MM.1S (cell line): Measurements from ENCODE around the gene DYNC1I1.
A peak's percentile ranks its signal among the peaks of the same experiment; 100 is the strongest.

Source experiments
- DNase-seq: peaks from one replicate; pipeline ENCODE4 v3.0.0-alpha.2; 2015
- H2AFZ ChIP-seq: fragments of 300-600 bp; sonication (generic); 2 replicates; pipeline ENCODE4 v1.6.0; 2016; ENCODE audit warnings: antibody characterized with exemption, low read length
- H3F3A ChIP-seq: fragments of 300-600 bp; sonication (generic); 2 replicates; pipeline ENCODE4 v1.6.1; 2016; ENCODE audit warnings: mild to moderate bottlenecking, antibody characterized with exemption, low read length, moderate library complexity, mixed read lengths; ENCODE audit not compliant: insufficient read depth
- H3K27ac ChIP-seq: fragments of 300-600 bp; sonication (generic); 2 replicates; pipeline ENCODE4 v1.5.1; 2016; ENCODE audit warnings: mild to moderate bottlenecking, low read length
- H3K27me3 ChIP-seq: fragments of 300-600 bp; sonication (generic); replicated peaks from 2 replicates; pipeline ENCODE4 v1.6.0; 2016; ENCODE audit warnings: low read length; ENCODE audit not compliant: insufficient read depth
- H3K36me3 ChIP-seq: fragments of 300-600 bp; sonication (generic); replicated peaks from 2 replicates; pipeline ENCODE4 v1.6.1; 2016; ENCODE audit warnings: mild to moderate bottlenecking, low read length, mixed read lengths; ENCODE audit not compliant: insufficient read depth
- H3K4me1 ChIP-seq: fragments of 300-600 bp; sonication (generic); 2 replicates; pipeline ENCODE4 v1.6.1; 2016; ENCODE audit warnings: low read length, mixed read lengths
- H3K4me2 ChIP-seq: fragments of 300-600 bp; sonication (generic); 2 replicates; pipeline ENCODE4 v1.6.0; 2016; ENCODE audit warnings: low read depth, low read length
- H3K4me3 ChIP-seq: fragments of 300-600 bp; sonication (generic); 2 replicates; pipeline ENCODE4 v1.5.1; 2016; ENCODE audit warnings: low read length, mixed read lengths
- H3K79me2 ChIP-seq: fragments of 300-600 bp; sonication (generic); 2 replicates; pipeline ENCODE4 v1.6.1; 2016; ENCODE audit warnings: mixed run types, low read length, mixed read lengths
- H3K9ac ChIP-seq: fragments of 300-600 bp; sonication (generic); 2 replicates; pipeline ENCODE4 v1.6.1; 2016; ENCODE audit warnings: low read length, mixed read lengths
- H3K9me2 ChIP-seq: fragments of 300-600 bp; sonication (generic); replicated peaks from 2 replicates; pipeline ENCODE4 v1.6.1; 2016; ENCODE audit warnings: mild to moderate bottlenecking, low read length, mixed read lengths; ENCODE audit not compliant: insufficient read depth
- H3K9me3 ChIP-seq: fragments of 300-600 bp; sonication (generic); replicated peaks from 2 replicates; pipeline ENCODE4 v1.6.1; 2016; ENCODE audit warnings: mild to moderate bottlenecking, low read length, mixed read lengths; ENCODE audit not compliant: insufficient read depth
- H4K20me1 ChIP-seq: fragments of 300-600 bp; sonication (generic); 2 replicates; pipeline ENCODE4 v1.6.1; 2016; ENCODE audit warnings: mild to moderate bottlenecking, low read length, moderate library complexity, mixed read lengths; ENCODE audit not compliant: insufficient read depth
- CTCF ChIP-seq: fragments of 300-600 bp; sonication (generic); IDR thresholded peaks from 2 replicates; pipeline ENCODE4 v1.5.1; 2016; ENCODE audit warnings: antibody characterized with exemption, low read length, mixed read lengths
- EZH2 ChIP-seq: fragments of 300-600 bp; sonication (generic); optimal IDR thresholded peaks from 2 replicates; pipeline ENCODE3; 2017; ENCODE audit warnings: low read depth, mild to moderate bottlenecking, antibody characterized with exemption, low read length, mixed read lengths
- EZH2phosphoT487 ChIP-seq: fragments of 300-600 bp; sonication (generic); IDR thresholded peaks from 2 replicates; pipeline ENCODE4 v1.6.1; 2018; ENCODE audit warnings: antibody characterized with exemption, low read length

DYNC1I1 gene

GRCh38 chr7:95960706-95961244 lies 188.4 kb downstream of the DYNC1I1 start:
- Histone ChIP-seq H3K9me3 (no peaks in the 10 kb centered on the region), H3K36me3 (no peaks in the 10 kb centered on the region), H3K4me2 (no peak overlapping the region), H3F3A (no peaks in the 10 kb centered on the region), H3K4me1 (no peaks in the 10 kb centered on the region), H3K4me3 (no peak overlapping the region), H3K9ac (no peak overlapping the region), H4K20me1 (no peaks in the 10 kb centered on the region), H3K9me2 (no peaks in the 10 kb centered on the region), H2AFZ (no peak overlapping the region), H3K27ac (no peak overlapping the region), H3K27me3 (no peaks in the 10 kb centered on the region), H3K79me2 (no peaks in the 10 kb centered on the region)
- TF ChIP-seq CTCF (no peak), EZH2phosphoT487 (no peak), EZH2 (no peak)
- DNase-seq, result no peak

- Histone ChIP-seq H2AFZ (no peak overlapping the region), H3K9me2 (no peaks in the 10 kb centered on the region), H3K4me2 (no peak overlapping the region), H3K27ac (no peak overlapping the region), H4K20me1 (no peaks in the 10 kb centered on the region), H3K4me1 (no peaks in the 10 kb centered on the region), H3K9ac (no peak overlapping the region), H3K9me3 (no peaks in the 10 kb centered on the region), H3K27me3 (no peaks in the 10 kb centered on the region), H3K79me2 (no peaks in the 10 kb centered on the region), H3K36me3 (no peaks in the 10 kb centered on the region), H3K4me3 (no peak overlapping the region), H3F3A (no peaks in the 10 kb centered on the region)
- no peak for TF ChIP-seq CTCF
- TF ChIP-seq EZH2, result no peak
- TF ChIP-seq EZH2phosphoT487, result no peak
- DNase-seq, result peak; percentile 8
Observed at GRCh38 chr7:95963446-95963990, 191.2 kb downstream of the DYNC1I1 start.

GRCh38 chr7:95971716-95972115 lies 199.4 kb downstream of the DYNC1I1 start:
- H3F3A ChIP-seq, result no peaks in the 10 kb centered on the region
- DNase-seq, result no peak
- H3K9ac ChIP-seq, result no peak overlapping the region
- no peak overlapping the region for H3K27ac ChIP-seq
- no peaks in the 10 kb centered on the region for H3K9me3 ChIP-seq
- H3K9me2 ChIP-seq, result no peaks in the 10 kb centered on the region
- no peak overlapping the region for H3K4me3 ChIP-seq
- H3K4me2 ChIP-seq, result no peak overlapping the region
- TF ChIP-seq EZH2phosphoT487, result no peak
- no peak for TF ChIP-seq EZH2
- no peak for TF ChIP-seq CTCF
- H3K27me3 ChIP-seq, result no peaks in the 10 kb centered on the region
- no peak overlapping the region for H2AFZ ChIP-seq
- H3K36me3 ChIP-seq, result no peaks in the 10 kb centered on the region
- H4K20me1 ChIP-seq, result no peaks in the 10 kb centered on the region
- no peaks in the 10 kb centered on the region for H3K4me1 ChIP-seq
- H3K79me2 ChIP-seq, result no peaks in the 10 kb centered on the region
